IPS-NIHi11 (cell line): Measurements from ENCODE around the gene FAM114A2.
"Not testable (repeated sequence)": the region's sequence is repeated elsewhere in the genome, so short reads cannot be mapped to it uniquely, and the experiment has no call there.

Experiments used
- DNase-seq: peaks from one replicate; pipeline ENCODE4 v3.0.0; 2012; ENCODE audit warnings: mixed read lengths, low spot score

The FAM114A2 gene

GRCh38 chr5:154047324-154047723, 8.6 kb upstream of the FAM114A2 start:
- no peak for DNase-seq

- no peak for DNase-seq
These were observed 7.8 kb upstream of the FAM114A2 start for GRCh38 chr5:154046486-154046885.

- no peak for DNase-seq
These were observed 5.9 kb upstream of the FAM114A2 start for GRCh38 chr5:154044581-154044980.

- DNase-seq: no peak
These were observed 5.4 kb upstream of the FAM114A2 start for GRCh38 chr5:154044099-154044498.

- no peak for DNase-seq
These were observed 4.1 kb upstream of the FAM114A2 start for GRCh38 chr5:154042766-154043165.

GRCh38 chr5:154039458-154039829, 734 bp upstream of the FAM114A2 start:
- no peak for DNase-seq

- peak; percentile 58 for DNase-seq
These were observed 426 bp downstream of the FAM114A2 start for GRCh38 chr5:154038261-154038706.

GRCh38 chr5:154034944-154035343, 3.8 kb downstream of the FAM114A2 start:
- no peak for DNase-seq

- DNase-seq: no peak
These were observed 6.7 kb downstream of the FAM114A2 start for GRCh38 chr5:154031937-154032489.

- no peak for DNase-seq
These were observed 12.8 kb downstream of the FAM114A2 start for GRCh38 chr5:154025951-154026350.

- not testable (repeated sequence) for DNase-seq
These were observed 19.8 kb downstream of the FAM114A2 start for GRCh38 chr5:154018919-154019318.

GRCh38 chr5:154015071-154015693, 23.5 kb downstream of the FAM114A2 start:
- DNase-seq: no peak

GRCh38 chr5:154010660-154011059, 28.1 kb downstream of the FAM114A2 start:
- DNase-seq: no peak

- DNase-seq: no peak
These were observed 33.1 kb downstream of the FAM114A2 start for GRCh38 chr5:154005648-154006047.

- DNase-seq: no peak
These were observed 36.1 kb downstream of the FAM114A2 start for GRCh38 chr5:154002511-154003020.

- no peak for DNase-seq
These were observed 36.6 kb downstream of the FAM114A2 start for GRCh38 chr5:154002093-154002492.

- DNase-seq: no peak
These were observed 38.0 kb downstream of the FAM114A2 start for GRCh38 chr5:154000703-154001102.

GRCh38 chr5:153999995-154000394, 38.7 kb downstream of the FAM114A2 start:
- no peak for DNase-seq

- no peak for DNase-seq
These were observed 39.9 kb downstream of the FAM114A2 start for GRCh38 chr5:153998768-153999167.

- no peak for DNase-seq
These were observed 40.7 kb downstream of the FAM114A2 start for GRCh38 chr5:153998010-153998409.

- DNase-seq: no peak
These were observed 47.5 kb downstream of the FAM114A2 start for GRCh38 chr5:153991168-153991567.

- DNase-seq: no peak
These were observed 50.2 kb downstream of the FAM114A2 start for GRCh38 chr5:153988510-153988909.

GRCh38 chr5:153987301-153987700, 51.4 kb downstream of the FAM114A2 start:
- no peak for DNase-seq

- DNase-seq: no peak
These were observed 53.2 kb downstream of the FAM114A2 start for GRCh38 chr5:153985498-153985897.
